H7 (cell line): ENCODE measurements around the gene MVD. TPM values are rescaled to one million over a fixed set of nuclear protein-coding genes. Genes with fewer than 3 reads are reported as not detected.

Experiments
- DNase-seq: peaks from one replicate; pipeline ENCODE4 v3.0.0; 2012
- H3K27me3 ChIP-seq: 2 replicates; pipeline ENCODE4 v1.6.0; 2011; ENCODE audit warnings: mild to moderate bottlenecking, low read length; ENCODE audit not compliant: control insufficient read depth, insufficient read depth
- H3K36me3 ChIP-seq: replicated peaks from 2 replicates; pipeline ENCODE4 v1.5.1; 2011; ENCODE audit warnings: low read length; ENCODE audit not compliant: control insufficient read depth, insufficient read depth
- H3K4me3 ChIP-seq: 2 replicates; pipeline ENCODE4 v1.5.1; 2011; ENCODE audit warnings: low read depth, mild to moderate bottlenecking, control low read depth, low read length, moderate library complexity; ENCODE audit not compliant: insufficient read depth
- total RNA-seq: library from RNA; depleted of rRNA; stranded (reverse); fragments of >200 nt; shearing (Covaris generic); gene quantifications from 2 replicates; pipeline ENCODE4 v1.2.3, GENCODE V29; 2014; rRNA removed

The MVD gene, protein sequence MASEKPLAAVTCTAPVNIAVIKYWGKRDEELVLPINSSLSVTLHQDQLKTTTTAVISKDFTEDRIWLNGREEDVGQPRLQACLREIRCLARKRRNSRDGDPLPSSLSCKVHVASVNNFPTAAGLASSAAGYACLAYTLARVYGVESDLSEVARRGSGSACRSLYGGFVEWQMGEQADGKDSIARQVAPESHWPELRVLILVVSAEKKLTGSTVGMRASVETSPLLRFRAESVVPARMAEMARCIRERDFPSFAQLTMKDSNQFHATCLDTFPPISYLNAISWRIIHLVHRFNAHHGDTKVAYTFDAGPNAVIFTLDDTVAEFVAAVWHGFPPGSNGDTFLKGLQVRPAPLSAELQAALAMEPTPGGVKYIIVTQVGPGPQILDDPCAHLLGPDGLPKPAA
- 98.8 and 100 TPM in 2 replicates for total RNA-seq

DNA sequence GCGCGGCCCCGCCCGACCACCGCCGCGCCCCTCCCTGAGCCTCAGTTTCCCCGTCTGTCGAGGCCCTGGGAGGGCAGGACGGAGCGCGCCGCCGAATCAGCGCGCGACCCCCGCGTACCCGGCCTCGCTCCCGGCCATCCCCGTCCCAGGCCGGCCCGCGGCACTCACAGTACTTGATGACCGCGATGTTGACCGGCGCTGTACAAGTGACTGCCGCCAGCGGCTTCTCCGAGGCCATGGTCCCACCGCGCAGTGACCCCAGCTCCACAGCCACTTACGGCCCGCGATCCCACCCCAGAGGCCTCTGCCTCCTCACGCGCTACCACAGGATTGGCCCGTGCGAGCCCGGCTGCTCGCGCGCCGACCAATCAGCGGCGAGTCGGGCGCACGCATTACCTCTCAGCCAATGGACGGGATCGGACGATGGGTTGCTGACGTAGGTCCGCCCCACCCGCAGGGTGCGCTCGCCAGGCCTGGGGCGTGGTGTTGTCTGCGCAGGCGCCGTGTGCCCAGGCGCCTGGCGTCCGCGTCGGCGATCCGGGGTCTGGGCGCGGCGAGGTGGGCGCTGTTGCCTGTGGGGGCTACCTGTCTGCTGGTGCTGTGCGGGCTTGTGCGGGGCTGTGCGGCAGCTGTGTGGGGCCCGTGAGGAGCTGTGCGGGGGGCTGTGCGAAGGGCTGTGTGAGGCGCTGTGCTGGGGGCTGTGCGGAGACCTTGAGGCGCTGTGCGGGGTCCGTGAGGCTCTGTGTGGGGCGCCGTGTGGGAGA is at the start of gene MVD:
MVD (minus strand) TSS at position 249 of the 764 bp plus-strand sequence; CDS start at position 238, 11 bp downstream.
- H3K27me3 ChIP-seq, result no peaks in the 10 kb centered on the region
- peak within 1 kb of the TSS; percentile 93 for H3K4me3 ChIP-seq
- peak; percentile 100 for DNase-seq
- H3K36me3 ChIP-seq, result no peaks in the 10 kb centered on the region

DNA sequence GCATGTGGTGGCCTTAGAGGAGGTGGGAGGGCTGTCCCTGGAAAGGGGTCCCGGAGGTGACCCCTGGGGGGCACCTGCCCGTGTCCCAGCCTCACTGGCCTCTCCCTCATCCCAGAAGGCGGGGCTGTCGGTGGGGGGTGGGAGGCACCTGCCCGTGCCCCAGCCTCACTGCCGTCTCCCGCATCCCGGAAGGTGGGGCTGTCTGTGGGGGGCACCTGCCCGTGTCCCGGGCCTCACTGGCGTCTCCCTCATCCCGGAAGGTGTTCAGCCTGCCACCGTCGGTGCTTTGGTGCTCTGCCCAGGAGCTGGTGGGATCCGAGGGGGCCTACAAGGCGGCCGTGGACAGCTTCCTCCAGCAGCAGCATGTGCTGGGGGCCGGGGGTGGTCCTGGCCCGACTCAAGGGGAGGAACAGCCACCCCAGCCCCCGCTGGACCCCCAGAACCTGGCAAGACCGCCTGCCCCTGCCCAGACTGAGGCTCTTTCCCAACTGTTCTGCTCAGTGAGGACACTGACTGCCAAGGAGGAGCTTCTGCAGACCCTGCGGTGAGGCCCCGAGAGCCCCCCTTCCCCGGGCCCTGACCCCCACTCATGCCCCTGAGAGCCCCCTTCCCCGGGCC is 49.6 kb upstream of the MVD start:
- H3K27me3 ChIP-seq, result no peaks in the 10 kb centered on the region
- H3K4me3 ChIP-seq, result no peak overlapping the region
- peaks cover 3% of the 10 kb centered on the region for H3K36me3 ChIP-seq
- no peak for DNase-seq

DNA sequence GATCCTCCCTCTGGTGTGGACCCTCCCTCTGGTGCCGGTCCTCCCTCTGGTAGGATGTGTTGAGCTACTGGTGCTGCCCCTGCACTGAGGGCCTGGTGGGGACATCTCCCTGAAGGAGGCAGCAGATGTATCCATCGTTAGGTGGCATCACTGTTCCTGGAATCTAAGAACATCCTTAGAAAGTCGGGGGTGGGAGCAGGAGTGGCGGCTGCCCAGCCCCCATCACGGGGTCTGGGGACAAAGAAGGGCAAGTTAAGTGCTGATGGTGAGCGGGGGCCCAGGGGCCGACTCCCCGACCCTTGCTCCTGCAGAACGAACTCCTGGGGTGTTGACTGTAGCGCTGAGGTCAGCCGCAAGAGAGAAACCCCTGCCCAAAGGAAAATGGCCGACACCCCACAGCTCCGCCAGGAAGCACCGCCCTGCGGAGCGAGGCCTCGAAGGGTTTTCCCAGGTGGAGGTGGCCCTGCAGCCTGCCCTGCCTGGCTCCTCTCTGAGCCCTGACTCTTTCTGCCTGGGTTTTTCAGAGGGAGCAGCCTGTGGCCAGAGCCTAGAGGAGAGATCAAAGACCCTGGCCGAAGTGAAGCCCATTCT is 49.0 kb upstream of the MVD start:
- DNase-seq, result peak; percentile 83
- no peak overlapping the region for H3K4me3 ChIP-seq
- peaks cover 3% of the 10 kb centered on the region for H3K36me3 ChIP-seq
- no peaks in the 10 kb centered on the region for H3K27me3 ChIP-seq

DNA sequence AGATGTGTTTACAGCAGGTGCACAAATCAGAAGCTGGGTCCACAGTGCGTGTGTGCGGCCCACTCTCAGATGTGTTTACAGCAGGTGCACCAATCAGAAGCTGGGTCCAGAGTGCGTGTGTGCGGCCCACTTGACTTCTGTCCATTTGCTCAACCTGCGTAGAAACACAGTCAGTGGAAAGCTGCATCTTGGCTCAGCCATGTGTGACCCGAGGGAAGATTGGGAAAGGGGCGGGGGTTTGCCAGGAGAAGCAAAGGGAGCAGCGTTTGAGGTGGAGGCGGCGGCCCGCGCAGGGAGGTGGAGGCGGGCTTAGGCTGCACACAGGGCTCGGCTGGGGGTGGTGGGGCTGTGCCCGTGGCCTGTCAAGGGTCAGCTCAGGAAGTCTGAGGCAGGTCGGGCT is 47.7 kb upstream of the MVD start:
- Histone ChIP-seq H3K4me3 (no peak overlapping the region), H3K36me3 (peaks cover 2% of the 10 kb centered on the region), H3K27me3 (no peaks in the 10 kb centered on the region)
- no peak for DNase-seq

DNA sequence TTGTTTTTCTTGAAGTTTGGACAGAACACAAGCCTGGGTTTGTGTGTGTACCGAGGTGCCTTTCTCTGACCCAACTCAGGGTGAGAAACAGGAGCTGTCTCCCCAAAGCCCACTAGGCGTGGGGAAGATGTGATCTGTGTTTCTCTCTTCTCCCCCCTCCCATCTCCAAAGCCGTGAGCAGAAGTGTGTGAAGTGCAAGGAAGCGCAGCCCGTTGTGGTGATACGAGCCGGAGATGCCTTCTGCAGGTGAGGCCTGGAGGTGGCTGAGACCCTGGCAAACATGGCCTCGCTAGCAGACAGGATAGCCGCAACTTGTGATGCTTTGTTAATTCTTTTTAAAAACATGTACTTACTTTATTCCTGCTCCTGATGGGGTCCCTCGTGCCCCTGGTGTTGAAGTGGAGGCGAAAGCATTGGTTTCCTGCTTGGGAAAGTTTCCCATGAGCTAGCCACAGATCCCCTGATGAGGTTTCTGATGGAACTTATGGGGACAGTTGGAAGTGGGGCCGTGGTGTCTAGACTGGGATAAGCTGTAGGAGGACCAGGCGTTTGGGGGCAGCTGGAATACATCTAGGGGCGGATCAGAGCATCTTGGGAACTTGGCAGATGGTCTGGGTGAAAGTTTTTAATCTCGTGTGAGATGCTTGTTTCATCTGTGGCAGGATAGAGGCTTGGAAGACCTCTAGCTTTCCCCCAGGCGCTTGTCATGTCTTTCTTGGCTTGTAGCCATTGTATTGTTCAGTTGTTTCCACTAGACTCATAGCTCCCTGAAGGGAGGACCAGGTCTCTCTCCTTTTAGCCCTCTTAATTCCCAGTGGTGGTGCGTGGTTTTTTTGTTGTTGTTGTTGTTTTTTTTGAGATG is 44.3 kb upstream of the MVD start:
- H3K4me3 ChIP-seq, result peak overlapping the region; percentile 91
- no peak for DNase-seq
- no peaks in the 10 kb centered on the region; the same call in 1 of the 2 replicates for H3K27me3 ChIP-seq
- H3K36me3 ChIP-seq, result peaks cover 2% of the 10 kb centered on the region

DNA sequence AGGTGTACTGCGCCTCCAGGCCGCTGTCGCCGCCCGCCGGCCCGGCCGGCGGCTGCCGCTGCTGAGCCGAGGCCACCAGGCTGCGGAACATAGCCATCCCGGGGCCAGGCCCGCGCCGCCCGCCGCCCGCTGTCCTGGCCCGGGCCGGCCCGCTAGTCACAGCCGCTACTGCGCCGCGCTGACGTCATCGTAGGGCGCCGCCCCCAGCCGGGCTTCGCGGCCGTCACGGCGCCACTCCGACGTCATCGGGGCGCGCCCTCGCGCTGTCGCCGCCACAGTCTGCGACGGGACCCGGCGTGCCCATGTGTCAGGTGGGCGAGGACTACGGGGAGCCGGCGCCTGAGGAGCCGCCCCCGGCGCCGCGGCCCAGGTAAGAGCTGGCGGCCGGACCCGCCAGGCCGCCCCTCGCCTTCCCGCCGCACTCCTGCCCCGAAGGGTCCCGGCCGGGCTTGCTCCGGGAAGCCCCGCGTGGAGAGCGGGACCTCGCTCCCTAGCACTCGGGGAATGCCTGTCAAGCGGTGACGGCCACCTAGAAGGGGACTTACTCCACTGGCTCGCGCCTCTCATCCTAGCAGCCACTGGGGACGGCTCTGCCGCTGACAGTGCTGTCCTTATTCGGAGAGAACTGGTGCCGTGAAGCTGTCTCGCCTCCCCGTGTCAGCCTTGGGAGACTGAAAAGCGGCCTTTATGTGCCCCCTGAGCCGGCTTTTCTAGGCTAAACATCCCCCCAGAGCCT is 43.5 kb upstream of the MVD start, which contains the start of the genes CTU2 and RNF166:
CTU2 (plus strand) TSS at position 275 of the 736 bp plus-strand sequence; CDS start at position 303, 28 bp downstream.
RNF166 (minus strand) TSS at position 180 of the 736 bp plus-strand sequence; CDS start at position 97, 83 bp downstream.
- peak; percentile 100 for DNase-seq
- Histone ChIP-seq H3K4me3 (peak within 1 kb of the TSS; percentile 91), H3K36me3 (peaks cover 2% of the 10 kb centered on the region), H3K27me3 (no peaks in the 10 kb centered on the region; the same call in 1 of the 2 replicates)

DNA sequence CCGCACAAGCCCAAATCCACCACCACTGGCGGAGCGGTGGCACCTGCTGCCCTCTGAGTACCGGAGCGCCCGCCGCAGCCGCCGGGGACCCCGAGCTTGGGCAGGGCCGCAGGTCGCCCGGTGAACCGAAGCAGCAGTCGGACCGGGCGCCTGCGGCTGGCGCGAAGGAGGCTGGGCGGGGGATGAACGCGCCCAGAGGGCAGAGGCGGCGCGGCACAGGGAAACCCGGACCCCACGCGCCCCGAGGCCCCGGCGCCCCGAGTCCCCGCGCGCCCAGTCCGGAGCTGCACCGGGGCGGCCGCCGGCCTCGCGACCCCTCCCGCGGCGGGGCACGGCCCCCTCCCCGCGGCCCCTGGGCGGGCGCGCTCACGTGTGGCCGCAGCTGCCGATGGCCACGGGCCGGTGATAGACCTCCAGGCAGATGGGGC is 42.9 kb upstream of the MVD start:
- H3K4me3 ChIP-seq, result peak overlapping the region; percentile 91
- peak; percentile 90 for DNase-seq
- peaks cover 2% of the 10 kb centered on the region for H3K36me3 ChIP-seq
- no peaks in the 10 kb centered on the region; the same call in 1 of the 2 replicates for H3K27me3 ChIP-seq

DNA sequence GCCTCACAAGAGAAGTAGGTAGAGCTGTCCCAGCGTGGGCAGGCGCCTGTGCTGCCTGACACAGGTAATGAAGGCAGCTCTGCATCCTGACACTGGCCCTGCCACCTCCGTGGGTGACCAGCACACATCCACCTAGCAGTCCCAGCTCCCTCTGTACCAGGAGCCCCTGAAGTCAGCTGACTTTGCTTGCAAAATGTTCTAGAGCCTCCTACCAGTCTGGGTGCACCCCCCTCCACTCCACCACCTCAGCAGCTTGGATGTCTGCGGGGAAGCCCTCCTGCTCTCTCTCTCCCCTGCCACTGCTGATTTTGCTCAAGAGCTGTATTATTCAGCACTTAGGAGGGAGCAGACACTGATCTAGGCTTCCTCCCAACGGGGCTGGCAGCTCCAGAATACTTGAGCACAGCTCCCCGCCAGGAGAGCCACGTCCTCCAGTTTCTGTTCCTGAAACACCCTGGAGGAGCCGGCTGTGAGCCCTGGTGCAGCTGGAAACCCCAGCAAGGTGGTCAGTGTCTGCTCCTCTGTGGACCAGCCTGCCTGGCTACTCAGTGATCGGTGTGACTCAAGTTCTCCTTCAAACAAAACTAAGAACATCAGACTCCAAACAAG is 42.3 kb upstream of the MVD start:
- no peak for DNase-seq
- peaks cover 2% of the 10 kb centered on the region for H3K36me3 ChIP-seq
- peak overlapping the region; percentile 91 for H3K4me3 ChIP-seq
- H3K27me3 ChIP-seq, result no peaks in the 10 kb centered on the region; the same call in 1 of the 2 replicates

DNA sequence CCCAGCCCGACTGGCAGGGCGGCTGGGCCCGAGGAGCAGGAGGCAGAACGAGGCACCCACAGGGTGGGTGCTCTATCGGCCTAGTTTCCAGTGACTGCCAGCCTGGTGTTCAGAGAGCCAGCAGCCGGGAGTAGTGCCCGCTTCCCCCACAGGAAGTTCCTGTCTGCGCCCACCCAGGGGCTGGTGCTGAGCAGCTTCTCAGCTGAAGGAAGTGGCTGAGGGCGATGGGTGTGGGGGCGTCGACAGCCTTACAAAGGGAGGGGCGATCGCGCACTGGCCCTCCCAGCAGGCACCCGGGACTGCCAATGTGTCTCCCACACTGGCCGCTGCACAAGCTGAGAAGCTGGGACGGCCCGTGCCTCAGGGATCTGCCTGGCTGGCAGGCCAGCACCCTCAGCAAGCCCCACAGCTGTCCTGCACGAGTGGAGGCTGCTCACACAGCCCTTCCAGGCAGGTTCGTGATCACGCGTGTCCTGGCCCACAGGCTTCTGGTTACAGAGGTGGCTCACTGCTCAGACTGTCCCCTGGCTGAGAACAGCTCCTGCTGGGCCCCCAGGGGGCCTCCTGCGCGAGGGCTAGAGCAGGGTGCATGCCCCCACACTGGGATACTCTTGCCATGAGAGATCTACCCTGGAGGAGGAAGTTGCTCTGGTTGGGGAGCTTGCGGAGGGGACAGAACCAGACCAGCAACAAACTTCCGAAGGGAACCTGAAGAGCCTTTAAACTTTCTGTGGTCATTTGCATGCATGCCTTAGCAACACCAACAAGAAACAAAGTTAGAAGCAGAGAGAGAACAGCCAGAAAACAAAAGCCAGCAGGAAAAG is 40.8 kb upstream of the MVD start:
- H3K4me3 ChIP-seq, result no peak overlapping the region
- peaks cover 4% of the 10 kb centered on the region for H3K36me3 ChIP-seq
- DNase-seq, result no peak

DNA sequence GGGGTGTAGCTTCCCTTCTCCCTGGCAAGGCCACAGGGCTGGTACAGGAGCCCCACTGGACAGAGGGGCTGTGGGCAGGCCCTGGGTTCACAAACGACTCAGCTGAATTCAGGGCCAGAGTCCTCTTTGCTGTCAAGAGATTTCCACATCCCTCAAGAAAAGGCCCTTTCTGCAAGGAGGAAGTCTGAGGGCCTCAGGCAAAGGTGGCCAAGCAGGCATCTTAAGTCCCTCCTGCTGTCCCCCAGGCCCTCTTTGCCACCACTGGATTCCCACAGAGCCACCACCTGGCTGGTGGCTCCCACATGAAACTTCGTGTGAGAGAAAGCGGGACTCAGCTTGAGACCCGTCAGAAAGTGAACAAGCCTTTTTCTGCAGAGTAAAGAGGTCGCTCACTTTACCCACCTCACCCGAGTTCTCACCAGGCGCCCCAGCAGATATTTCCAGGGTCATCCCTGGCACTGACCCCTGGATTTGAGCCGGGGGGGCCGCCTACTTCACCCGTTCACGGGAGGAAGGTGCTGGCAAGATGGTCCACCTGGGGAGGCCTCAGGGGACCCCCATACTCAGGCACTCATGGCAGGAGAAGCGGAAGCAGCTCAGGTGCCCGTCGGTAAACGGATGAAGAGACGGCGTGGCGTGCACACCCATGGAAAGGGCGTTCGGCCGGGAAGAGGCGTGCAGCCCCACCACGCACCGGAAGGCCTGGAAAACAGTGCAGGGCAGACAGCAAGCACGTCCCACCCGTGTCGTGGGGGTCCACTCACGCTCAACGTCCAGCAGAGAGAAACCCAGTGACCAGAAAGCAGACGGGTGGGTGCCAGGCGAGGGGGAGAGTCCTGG is 39.7 kb upstream of the MVD start:
- Histone ChIP-seq H3K4me3 (no peak overlapping the region), H3K36me3 (peaks cover 4% of the 10 kb centered on the region), H3K27me3 (no peaks in the 10 kb centered on the region; the same call in 1 of the 2 replicates)
- no peak for DNase-seq

More for the DNA sequence above, 40.8 kb upstream of the MVD start:
- no peaks in the 10 kb centered on the region; the same call in 1 of the 2 replicates for H3K27me3 ChIP-seq
